Fibroblast of gingiva (primary cell): ENCODE data around the gene OR5AU1.

Source experiments
- DNase-seq: peaks from one replicate; pipeline ENCODE4 v3.0.0-alpha.2; 2011; ENCODE audit warnings: low read depth

The OR5AU1 gene

DNA sequence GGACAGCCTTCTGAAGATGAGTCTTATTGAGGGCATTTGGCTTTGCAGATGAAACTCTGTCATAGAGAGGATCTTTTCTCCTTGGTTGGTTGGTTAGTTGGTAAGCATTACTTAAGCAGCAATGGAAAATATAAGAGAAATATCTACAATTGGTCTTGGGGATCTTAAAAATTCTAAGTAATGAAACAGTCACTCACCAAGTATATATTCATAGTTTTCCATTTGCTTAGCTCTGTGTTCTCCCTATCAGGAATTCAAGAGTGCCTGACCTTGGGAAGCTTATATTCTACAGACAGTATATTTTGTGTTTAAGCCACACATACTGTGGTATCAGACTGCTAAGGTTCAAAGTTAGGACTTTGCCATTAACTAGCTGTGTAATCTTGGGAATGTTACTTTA, at the start of gene OR5AU1:
Gene OR5AU1, minus strand, starts transcription at position 101 of the 400 bp plus-strand sequence. CDS start 191 bp downstream, outside the sequence.
- DNase-seq, result no peak

DNA sequence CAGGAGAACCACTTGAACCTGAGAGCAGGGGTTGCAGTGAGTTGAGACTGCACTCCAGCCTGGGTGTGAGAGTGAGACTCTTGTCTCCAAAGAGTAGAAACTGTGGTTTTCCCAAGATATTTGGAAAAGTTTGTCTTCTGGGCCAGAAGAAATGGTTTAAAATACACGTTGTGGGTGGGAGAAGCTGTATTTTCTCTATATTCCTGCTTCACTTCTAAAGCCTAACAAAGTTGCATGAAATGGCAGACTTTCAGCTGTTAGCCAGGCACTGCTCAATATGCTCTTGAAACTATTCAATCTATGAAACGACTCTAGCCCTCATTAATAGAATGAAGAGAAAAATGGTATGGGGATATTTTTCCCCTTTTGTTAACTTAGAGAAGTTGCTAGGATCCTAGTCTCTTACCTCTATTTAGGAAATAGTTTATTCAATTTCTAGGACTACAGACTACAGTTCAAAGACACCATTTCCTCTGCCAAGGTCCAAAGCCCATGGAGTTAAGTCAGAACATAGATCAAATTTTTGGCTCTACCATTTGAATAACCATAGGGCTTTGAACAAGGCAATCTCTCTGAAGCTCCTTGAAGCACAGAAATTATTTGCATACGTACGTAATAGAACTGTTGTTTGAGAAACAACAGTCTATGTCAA, 49.3 kb upstream of the OR5AU1 start:
- no peak for DNase-seq

- no peak for DNase-seq
Observed at GRCh38 chr14:21204167-21205025, 48.5 kb upstream of the OR5AU1 start.

- no peak for DNase-seq
Observed at GRCh38 chr14:21203470-21204166, 47.8 kb upstream of the OR5AU1 start.

GRCh38 chr14:21202463-21203358, 46.8 kb upstream of the OR5AU1 start:
- DNase-seq, result no peak

GRCh38 chr14:21201732-21202462, 46.0 kb upstream of the OR5AU1 start:
- DNase-seq, result no peak

GRCh38 chr14:21200752-21201461, 45.0 kb upstream of the OR5AU1 start:
- no peak for DNase-seq

DNA sequence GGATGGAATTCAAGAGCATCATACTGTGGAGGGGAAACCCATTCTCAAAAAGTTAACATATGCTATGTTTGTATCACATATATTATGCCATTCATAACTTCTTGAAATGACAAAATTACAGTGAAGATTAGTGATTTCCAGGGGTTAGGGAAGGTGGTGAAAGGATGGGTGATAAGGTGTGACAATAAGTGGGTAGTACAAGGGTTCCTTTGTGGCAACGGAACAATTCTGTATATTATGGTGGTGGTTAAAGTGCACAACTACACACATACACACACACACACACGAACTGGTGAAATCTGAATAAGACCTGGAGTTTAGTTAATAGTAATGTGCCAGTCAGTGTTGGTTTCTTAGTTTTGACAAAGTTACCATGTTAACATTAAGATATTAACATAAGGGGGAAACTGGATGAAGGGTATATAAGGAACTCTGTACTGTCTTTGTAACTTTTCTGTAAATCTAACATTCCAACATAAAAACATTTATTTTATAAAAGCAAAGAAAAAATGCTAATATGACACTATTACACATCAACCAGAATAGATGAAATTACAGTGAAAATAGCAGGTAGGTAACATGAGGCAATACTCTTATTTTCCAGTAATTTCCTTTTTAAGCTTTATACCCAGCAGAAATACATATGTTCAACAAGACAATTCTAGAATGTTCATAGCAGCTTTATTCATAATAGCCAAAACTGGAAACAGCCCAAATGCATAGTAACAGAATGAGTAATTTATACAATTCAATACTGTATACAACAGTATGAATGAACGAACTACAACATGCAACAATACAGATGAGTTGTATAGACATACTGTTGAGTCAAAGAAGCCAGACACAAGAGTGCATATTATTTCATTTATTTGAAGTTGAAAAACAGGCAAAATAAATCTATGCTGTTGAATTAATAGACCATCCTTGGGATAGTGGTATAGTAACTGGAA, 44.0 kb upstream of the OR5AU1 start:
- DNase-seq, result no peak

- no peak for DNase-seq
Observed at GRCh38 chr14:21197418-21198205, 41.7 kb upstream of the OR5AU1 start.

- DNase-seq, result no peak
Observed at GRCh38 chr14:21194597-21194996, 38.7 kb upstream of the OR5AU1 start.

DNA sequence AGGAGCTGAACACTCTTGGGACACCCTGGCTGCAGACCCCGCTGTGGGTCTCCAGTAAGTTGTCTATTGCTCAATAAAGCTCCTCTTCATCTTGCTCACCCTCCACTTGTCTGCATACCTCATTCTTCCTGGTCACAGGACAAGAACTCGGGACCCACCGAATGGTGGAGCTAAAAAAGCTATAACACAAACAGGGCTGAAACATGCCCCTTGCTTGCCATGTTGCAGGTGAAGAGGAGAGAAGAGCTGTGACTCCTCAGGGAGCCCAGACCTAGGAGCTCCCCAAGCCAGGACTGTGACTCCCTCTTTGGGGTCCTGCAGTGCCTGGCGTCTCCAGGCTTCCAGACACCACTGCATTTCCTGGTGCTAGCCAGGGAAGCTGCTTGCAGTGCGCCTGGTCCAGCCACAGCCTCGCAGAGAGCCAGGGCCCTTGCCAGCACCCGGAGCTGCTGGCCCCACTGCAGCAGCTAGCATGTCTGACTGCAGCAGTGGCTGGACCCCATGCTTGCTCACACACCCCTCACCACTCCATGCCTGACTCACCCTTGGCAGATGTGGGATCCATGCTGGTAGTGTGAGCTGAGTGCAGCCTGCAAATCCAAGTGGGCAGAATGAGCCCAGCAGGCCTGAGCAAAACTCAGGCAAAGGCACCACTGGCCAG, 37.1 kb upstream of the OR5AU1 start:
- no peak for DNase-seq

- DNase-seq, result no peak
Observed at GRCh38 chr14:21192447-21192822, 36.6 kb upstream of the OR5AU1 start.

- peak; percentile 18 for DNase-seq
Observed at GRCh38 chr14:21191809-21192446, 36.1 kb upstream of the OR5AU1 start.

DNA sequence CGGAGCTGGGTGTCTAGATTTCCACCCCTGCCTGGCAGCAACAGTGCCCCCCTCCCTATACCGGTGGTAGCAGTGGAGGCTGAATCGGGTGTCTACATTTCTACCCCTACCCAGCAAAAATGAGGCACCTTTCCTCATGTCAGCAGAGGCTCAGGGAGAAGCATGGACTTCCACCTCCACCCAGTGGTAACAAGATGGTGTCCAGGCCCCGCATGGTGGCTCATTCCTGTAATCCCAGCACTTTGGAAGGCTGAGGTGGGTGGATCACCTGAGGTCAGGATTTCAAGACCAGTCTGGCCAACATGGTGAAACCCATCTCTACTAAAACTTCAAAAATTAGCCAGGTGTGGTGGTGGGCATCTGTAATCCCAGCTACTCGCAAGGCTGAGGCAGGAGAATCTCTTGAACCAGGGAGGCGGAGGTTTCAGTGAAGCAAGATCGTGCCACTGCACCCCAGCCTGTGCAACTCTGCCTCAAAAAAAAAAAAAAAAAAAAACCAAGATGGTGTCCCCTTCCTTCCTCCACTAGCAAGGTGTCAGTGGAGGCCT, 35.5 kb upstream of the OR5AU1 start:
- no peak for DNase-seq

DNA sequence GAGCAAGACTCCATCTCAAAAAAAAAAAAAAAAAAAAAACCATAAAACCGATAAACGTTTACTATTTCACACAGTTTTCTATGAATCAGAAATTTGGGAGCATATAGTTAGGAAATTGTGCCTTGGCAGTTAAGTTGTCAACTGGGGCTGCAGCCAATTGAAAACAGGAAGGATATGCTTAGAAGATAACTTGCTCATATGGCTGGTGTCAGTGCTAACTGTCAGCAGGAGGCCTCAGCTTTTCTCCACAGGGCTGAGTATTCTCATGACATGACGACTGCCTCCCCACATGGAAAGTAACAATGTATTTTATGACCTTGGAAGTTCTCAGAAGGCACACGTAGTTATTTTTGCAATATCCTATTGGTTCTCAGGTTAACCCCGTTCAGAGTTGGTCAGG, 29.6 kb upstream of the OR5AU1 start:
- DNase-seq, result no peak

DNA sequence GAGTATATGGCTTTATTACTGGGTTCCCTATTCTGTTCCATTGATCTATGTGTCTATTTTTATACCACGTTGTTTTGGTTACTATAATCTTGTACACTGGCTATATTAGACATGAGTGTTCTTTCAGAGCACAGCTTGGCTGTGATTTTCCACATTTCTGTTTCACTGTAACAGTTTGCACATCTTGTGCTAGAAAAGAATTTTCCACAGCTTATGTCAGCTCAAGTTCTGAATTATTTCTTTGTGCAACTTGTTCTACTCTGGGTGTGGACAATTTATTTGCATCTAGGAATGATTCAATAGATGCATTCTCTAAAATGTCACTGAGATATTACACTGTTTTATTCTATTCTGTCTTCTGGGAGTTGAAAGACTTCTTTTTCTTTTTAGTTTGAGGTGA, 28.4 kb upstream of the OR5AU1 start:
- DNase-seq, result no peak

DNA sequence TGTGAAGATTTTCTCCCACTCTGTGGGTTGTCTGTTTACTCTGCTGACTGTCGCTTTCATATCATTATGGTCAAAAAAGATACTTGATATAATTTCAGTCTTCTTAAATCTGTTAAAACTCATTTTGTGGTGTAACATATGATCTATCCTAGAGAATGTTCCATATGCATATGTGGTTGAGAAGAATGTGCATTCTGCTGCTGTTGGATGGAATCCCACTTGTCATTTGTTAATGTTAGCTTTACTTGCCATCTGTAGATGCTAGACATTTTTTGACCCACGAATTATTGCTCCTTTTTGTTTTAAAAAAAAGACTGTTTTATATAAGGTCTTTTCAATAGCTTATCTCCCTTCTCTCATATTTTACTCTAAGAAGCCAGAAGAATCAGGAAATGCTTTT, 26.3 kb upstream of the OR5AU1 start:
- DNase-seq, result no peak
